Right lung (tissue), 5 donors: ENCODE data around the gene MAB21L2. TPM values are rescaled to one million over a fixed set of nuclear protein-coding genes. Genes with fewer than 3 reads are reported as not detected.

Source experiments
- DNase-seq, 2 donors: peaks; one replicate each; pipeline ENCODE4 v3.0.0-alpha.2; 2013
- polyA plus RNA-seq, 5 donors: library from polyadenylated mRNA; unstranded; fragments of 120-200 nt; gene quantifications; one replicate each; pipeline versions ENCODE4 v1.2.1 to v1.2.3, GENCODE V29; 2013; ENCODE audit warnings: inconsistent platforms in 1 of 5, low replicate concordance in 1 of 5; ENCODE audit not compliant: insufficient read length in 5 of 5, insufficient read depth in 1 of 5

MAB21L2 gene
- polyA plus RNA-seq, 5 donors, result 0.08 TPM; not detected in 4

DNA sequence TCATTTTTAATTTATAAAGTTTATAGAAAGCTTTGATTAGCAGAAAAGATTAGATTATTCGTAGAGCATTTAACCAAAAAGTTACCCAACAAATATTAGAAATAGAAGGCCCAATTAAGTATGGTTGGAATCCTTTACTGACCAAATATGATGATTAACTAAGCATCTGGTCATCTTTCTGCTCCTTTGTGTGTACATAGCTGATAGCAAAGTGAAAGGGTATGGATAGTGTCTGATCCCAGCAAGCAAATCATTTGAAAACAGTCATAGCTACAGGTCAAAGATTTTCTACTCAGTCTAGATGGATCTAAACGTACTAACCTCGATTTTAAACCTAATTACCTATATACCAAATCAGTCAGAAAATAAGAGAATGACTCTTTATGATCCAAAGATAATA lies 7.3 kb upstream of the MAB21L2 start:
- DNase-seq, result no peak

DNA sequence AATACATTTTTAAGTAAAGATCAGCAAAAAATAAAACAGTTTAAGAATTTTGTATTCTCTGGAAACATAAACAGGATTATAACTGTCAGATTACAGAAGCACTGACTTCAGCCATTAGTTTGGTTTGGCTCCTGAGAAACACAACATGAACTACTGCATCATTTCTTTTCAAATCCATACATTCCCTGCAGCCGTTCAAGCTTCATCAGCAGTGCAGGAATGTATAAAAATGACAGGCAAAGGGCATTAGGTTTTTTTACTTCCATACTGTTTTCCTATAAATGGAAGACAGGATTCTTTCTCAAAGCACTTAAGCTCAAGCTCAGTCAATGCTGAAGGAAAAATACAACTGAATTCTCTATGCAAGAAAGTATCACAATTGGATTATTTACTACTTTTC lies 4.2 kb upstream of the MAB21L2 start:
- no peak for DNase-seq

DNA sequence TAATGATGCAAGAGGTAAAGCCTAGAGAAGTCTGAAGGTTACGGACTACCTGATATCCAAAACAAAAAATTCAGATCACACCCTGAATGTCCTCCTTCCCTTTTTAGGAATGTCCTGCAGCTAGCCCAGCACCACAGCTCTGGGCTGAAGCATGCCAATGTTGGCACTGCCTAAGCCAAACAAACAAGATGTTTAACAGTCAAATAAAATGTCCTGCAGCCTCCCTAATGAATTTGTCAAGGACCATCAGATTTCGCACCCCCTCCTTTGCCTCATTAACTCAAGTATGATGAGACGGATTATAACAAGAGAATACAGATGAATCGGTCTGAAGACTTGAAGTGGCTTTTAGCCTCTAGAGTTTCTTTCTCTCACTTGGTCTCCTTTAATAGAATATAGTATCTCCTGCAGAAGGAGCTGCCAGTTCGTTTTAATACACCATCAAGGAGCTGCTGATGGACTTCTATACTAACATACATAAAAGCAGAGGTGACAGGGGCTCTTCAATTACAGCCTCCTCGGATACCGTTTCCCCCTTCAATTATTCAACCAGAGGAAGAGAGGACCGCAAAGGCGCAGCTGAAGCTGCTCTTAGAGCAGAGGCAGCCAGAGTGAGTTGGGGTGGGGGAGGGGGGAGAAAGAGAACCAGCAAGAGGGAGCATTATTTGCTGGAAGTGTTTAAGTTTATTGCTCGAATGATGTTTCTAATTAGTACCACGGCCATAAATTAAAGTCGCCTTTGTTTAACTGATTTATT lies 3.0 kb upstream of the MAB21L2 start:
- no peak for DNase-seq

DNA sequence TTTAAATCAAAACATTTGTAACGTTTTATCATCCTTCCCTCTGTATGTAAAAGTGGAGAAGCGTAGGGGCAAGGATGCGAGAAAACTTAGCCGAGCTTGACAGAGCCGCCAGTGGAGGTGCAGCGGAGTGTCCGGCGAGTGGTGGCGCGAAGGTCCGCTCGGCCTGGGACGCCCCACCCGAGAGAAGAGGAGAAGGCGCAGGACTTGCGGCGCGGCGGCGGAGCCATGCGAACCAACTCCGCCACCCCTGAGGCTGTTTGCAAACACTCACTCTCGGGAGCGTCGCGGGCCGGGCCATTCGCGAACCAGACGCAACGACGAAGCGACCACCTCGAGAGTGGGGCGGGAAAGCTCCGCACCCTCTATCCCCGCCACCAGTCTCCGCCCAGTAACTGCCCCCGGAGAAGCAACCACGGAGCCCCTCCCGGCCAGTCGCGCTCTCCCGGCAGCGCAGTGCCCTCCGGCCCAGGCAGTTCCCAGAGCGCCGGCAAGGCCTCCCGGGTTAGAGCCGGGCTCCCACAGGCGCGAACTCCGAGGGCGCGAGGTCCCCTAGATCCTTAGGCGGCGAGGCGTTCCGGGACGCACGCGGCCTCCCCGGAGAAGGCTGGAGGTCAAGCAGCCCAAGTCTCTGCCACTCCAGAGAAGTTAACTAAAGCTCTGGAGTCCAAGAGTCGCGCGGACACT lies 2.3 kb upstream of the MAB21L2 start:
- peak in 1 of 2 donors; percentile 40 for DNase-seq

DNA sequence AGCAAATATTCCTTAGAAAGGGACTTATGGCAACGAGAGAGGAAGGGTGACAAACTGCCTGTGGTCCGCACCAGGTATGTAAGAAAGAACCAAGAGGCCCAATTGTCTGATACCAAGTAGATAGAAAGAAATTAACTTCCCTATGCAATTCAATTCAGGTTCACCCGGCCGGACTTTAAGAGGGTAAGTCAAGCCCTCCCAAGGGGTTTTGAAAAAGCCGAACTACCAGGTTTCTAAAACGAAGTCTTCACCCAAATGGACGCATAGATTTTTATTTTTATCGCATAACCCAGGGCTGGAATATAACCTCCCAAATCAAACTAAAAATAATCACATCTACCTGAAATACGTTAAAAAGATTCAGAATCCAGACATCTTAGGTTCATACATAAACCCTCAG lies 1.6 kb upstream of the MAB21L2 start:
- DNase-seq, result no peak

DNA sequence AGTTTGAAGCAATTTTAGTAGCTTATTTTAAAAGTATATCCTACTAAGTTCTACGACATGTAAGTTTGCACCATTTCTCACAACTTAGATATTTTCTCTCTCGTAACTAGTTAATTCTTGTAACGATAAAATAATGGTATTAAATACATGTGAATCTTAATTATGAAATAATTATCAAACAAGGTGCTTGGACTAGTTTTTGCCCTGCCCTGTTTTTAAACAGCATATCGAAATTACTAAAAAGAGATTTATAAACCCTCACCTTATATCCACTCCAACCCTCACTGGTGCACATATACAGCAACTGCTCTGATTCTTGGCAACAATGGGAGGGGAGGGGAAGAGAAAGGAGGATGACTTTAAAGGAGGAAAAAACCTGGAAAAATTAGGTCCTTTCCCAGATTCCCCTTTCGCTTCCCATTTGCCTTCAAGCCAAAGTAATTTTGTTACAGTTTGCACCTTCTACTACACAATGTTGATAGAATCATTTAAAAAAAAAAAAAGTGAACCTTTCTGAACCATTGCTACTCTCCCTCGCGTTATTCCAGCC lies 820 bp upstream of the MAB21L2 start:
- no peak for DNase-seq

DNA sequence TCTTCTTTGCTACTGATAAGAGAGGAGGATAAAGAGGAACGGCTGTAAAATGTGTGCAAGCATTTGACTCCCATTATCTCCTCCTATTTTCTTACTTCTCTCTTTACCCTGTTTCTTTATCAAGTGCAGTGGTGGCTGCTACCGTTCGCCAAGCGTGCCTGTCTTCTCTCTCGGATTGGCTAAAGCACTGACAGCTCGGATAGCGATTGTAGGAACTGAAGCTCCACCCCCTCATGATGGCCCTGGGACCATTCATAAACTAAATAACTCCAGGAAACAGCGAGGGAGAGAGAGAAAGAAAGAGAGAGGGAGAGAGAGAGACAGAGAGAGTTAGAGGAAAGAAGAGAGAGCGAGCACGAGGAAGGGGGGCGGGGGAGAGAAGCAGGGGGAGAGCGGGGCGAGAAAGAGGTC lies 305 bp upstream of the MAB21L2 start:
- DNase-seq, result no peak

DNA sequence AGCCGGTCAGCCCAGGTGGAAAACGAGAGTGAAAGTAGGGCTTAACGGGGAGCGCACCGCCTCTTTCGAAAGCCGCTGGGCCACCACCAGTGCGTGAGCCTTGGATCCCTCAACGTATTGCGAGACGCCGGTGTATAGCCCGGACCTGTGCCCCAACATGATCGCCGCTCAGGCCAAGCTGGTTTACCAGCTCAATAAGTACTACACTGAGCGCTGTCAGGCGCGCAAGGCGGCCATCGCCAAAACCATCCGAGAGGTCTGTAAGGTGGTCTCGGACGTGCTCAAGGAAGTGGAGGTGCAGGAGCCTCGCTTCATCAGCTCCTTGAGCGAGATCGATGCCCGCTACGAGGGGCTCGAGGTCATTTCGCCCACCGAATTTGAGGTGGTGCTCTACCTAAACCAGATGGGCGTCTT lies 929 bp downstream of the MAB21L2 start:
- DNase-seq, result peak in 1 of 2 donors; percentile 14

DNA sequence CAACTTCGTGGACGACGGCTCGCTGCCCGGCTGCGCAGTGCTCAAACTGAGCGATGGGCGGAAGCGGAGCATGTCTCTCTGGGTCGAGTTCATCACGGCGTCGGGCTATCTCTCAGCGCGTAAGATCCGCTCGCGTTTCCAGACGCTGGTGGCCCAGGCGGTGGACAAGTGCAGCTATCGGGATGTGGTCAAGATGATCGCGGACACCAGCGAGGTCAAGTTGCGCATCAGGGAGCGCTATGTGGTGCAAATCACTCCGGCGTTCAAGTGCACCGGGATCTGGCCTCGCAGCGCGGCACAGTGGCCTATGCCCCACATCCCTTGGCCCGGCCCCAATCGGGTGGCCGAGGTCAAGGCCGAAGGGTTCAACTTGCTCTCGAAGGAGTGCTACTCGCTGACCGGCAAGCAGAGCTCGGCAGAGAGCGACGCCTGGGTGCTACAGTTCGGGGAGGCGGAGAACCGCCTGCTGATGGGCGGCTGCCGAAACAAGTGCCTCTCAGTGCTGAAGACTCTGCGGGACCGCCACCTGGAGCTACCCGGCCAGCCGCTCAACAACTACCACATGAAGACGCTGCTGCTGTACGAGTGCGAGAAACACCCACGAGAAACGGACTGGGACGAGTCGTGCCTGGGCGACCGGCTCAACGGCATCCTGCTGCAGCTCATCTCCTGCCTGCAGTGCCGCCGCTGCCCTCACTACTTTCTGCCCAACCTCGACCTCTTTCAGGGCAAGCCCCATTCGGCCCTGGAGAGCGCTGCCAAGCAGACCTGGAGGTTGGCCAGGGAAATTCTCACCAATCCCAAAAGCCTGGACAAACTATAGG lies 1.5 kb downstream of the MAB21L2 start:
- peak in 1 of 2 donors; percentile 37 for DNase-seq

DNA sequence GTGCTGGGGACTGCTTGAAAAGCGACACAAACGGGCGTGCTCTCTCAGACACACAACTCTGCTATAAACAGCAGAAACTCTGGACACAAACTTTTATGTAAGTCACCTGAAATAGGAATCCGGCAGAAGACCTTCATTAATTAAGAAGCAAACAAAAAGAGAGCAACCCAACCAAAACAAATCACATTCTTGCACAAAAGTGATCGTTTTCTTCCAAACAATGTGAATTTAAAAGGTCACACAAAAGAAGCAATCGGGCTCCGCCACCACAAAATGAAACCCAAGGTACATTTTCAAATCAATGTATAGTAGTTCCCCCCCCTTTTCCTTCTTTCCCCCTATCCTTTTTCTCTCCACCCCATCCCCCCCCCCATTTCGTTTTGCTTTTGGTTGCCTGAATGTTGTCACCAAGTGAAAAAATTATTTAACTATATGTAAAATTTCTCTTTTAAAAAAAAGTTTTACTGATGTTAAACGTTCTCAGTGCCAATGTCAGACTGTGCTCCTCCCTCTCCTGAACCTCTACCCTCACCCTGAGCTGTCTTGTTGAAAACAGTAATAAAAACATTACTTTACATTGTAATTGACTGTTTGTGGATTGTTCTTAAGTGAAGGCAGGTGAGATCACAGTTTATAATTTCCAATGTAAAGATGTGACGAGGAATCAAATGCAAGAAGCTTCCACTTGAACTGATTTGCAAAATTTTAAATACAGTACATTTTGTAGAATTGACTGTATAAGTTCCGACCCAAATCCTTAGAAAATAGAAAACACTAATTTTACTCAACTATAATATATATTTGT lies 2.4 kb downstream of the MAB21L2 start:
- no peak for DNase-seq

DNA sequence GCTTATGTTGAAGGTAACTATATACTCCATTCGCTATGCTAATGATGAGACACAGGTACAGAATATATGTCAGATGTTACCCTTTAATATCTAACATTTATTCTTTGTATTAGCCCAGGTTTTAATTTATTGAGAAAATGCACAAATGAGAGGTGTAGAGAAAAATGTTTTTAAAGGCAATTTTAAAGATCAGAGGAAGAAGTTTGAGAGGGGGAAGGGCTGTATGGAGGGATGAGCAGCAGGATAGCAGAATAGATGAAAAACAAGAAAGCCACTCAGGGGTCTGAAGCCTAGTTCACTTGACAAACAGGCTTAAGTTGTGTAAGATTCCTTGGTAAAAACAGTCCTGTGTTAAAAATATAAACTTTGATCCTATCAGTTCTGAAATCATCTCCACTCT lies 3.7 kb downstream of the MAB21L2 start:
- no peak for DNase-seq

DNA sequence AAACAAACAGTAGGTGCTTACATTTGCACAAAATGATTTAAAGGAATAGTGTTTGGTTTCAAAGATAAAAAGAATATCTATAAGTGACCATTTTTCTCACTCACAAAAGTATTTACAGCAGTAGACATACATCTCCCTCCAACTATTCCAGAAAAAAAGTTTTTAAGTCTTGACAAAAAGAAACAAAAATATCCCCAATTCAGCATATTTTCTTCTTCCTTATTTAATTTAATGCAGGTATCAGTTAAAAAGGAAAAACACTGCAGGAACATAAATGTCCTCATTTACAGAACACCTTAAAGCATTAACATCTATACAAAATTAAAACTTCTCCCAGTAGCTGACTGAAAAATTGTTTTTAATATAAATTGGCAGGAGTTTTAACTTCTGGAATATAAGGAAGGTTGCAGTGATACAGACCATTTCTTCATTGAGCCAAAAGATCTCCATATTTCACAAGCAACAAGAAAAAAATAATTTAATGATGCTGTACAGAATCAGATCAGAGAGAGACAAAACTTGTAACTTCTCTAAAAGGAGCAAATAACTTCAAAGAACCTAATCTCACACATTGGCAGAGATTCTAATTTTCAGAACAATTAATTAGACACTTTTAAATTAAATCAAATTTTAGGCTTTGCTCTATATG lies 4.3 kb downstream of the MAB21L2 start:
- no peak for DNase-seq

DNA sequence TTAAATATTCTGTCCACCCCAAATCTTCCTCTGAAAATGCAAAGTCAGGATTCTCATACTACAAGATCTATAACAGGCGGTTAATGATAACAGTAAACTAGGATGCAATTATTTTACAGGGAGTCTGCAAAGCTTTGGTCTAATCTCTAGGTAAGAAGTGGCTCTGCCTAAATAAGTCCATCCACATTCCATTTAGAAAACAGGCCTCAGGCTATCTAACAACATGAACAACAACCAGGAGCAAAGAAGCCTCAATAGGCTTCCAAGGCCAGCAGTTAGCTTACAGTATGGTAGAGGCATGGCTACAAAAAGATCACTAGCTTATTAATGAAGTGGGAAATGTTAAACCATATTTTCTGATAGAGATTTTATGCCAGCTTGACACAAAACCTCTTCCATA lies 6.4 kb downstream of the MAB21L2 start:
- no peak for DNase-seq

DNA sequence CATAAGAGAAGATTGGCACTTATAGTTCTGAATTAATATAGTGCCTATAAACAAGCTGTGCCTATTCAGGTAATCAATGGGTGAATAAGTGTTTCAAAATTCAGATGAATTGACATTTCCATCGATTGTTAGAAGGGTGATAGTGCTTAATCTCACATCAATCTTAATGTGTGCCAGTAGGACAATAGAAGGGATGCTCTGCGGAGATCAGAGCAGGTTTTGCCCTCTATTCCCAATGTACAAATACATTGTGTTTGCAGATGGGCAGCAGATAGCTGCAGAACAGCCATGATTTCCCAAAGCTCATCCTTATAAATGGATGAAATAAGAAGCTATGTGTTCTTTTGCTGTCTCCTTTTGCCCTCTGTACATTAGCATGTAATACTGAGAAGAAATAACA lies 7.2 kb downstream of the MAB21L2 start:
- DNase-seq, result no peak

DNA sequence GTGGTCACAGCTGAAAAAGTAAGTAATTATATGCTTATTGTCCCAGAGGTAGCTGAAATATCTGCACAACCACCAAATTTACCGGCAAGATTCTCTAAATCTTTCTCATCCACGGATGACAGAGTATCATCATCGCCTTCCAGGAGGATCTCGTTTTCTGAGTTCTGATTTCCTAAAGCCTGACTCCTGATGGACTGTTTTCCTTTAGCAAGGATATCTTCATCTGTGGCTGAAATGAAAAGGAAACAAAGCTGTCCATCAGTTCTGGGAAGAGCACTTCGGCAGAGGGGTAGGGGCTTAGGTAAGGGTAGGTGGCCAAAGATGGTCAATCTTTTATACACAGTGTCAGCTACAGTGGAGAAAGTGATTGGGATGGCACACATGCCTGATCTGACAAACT lies 8.7 kb downstream of the MAB21L2 start:
- DNase-seq, result no peak

DNA sequence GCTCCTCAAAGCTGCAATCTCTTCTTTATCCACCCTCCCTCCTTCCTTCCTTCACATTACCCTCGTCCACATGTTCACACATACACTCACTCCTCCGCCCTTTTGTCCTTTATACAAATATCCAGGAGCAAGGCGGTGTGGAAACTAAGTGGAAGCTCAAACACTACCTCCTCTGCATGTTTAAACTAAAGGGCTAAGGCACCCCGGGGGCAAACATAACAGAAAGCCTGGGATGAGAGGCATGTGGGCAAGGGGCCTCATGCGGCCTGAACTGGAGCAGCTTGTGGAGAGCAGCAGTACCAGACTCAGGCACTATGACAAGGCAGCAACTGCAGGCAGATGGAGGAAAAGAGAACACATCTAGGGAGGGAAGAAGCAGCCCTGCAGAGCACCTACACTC lies 9.5 kb downstream of the MAB21L2 start:
- DNase-seq, result no peak

DNA sequence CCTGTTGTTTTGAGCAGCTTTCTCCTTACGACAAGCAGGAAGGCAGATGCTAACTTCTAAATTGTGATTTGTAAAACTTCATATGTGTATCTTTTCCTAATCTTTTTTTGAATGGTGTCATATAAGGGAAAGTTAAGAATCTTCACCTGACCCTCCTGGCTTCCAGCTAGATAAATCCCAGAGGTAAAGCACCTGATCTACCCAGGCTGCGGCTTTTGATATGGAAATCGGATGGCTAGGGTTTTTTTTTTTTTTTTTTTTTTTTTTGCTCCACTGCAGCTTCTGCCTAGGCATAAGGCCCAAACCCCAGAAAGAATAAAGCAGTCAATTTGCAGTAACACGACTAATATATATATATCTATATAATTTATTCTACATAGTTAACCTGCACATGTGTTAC lies 10.0 kb downstream of the MAB21L2 start:
- DNase-seq, result no peak

DNA sequence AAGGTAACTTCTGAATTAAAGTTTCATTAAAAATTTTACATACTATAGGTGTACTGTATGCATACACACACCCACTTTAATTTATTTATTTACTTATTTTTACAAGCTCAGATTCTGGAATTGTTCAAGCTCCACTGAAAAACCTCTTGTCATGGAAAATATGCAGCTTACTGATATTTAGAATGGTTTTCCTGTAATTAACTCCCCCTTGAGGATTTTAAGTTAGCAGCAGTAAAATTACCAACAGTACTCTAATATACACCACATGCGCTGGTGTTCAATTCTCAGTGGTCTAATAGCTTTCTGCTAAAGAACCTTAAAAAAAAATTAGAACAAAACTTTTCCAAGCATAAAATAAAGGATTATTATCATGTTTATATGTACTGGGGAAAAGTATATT lies 12.0 kb downstream of the MAB21L2 start:
- DNase-seq, result no peak

DNA sequence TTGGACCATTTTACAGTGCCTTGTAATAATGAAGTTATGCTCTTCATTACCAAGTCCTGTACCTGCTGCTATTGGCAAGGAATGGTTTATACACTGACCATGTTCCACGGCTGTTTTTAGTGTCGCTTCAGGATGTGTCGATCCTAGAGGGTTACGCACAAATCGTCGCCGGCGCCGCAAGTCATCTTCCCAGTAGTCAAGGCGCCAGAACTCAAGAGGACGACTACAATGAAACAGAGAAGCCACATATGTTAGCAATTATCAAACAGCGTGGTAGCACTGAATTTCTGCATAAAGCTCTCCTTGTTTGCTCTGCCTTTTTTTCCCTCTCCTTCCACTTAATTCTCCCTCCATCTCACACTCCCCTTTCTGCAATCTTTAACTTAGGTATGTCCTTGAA lies 17.0 kb downstream of the MAB21L2 start:
- DNase-seq, result no peak

DNA sequence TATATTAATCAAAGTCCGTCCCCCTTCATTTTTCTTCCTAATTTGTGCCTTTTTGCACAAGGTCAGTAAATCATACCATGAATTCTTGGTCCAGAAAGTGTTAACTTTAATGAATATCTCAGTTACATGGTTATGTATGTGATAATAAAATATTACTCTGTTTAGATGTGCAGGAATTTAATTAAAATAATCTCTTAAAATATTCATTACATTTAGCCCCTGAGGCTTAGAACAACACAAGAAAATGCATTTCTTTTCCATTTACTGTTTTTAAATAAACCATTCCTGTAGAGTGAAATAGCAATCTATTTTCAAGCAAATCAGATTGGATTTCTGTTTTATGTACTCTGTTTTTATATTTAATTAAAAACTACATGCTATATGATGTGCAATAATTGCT lies 17.6 kb downstream of the MAB21L2 start:
- DNase-seq, result no peak
